Right lobe of liver (tissue), 4 donors: Measurements from ENCODE around the gene ANP32E.

Experiments
- POLR2A ChIP-seq: fragments of 450-650 bp; IDR thresholded peaks from one replicate; pipeline ENCODE4 v1.6.1; 2017; ENCODE audit warnings: antibody characterized with exemption, mild to moderate bottlenecking
- TF ChIP-seq, protein P1 (sequence below), 4 donors: fragments of 200-600 bp in 3 of 4; fragments of 450-650 bp in 1 of 4; IDR thresholded peaks; one replicate each; pipeline versions ENCODE4 v1.5.1 to v1.8.0; 2016 to 2022; ENCODE audit warnings: antibody characterized with exemption in 4 of 4, mild to moderate bottlenecking in 2 of 4
- donor health status: DM: no; HTN: no; CAD: no.
- donor health status: DM: no; HTN: no; CAD: no.
- donor health status: DM: no; HTN: yes; CAD: no.

DNA sequence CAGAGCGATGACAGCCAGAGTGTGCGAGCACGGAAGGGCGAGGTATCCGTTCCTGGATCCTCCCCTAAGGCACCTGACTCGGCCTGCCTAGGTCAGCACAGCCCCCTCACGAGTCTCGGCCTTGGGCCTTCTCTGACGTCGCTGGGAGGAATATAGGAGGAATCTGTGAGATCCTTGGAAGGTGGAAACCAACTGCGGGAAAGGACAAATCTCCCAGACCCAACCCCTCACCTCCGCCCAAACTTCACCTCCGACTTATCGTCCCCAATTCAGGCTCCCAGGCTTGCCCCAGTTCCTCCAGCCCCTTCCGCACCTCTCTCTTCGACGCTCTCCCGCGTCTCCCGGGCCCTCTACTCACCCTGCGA lies 32.4 kb upstream of the ANP32E start:
- TF ChIP-seq, protein P1, sequence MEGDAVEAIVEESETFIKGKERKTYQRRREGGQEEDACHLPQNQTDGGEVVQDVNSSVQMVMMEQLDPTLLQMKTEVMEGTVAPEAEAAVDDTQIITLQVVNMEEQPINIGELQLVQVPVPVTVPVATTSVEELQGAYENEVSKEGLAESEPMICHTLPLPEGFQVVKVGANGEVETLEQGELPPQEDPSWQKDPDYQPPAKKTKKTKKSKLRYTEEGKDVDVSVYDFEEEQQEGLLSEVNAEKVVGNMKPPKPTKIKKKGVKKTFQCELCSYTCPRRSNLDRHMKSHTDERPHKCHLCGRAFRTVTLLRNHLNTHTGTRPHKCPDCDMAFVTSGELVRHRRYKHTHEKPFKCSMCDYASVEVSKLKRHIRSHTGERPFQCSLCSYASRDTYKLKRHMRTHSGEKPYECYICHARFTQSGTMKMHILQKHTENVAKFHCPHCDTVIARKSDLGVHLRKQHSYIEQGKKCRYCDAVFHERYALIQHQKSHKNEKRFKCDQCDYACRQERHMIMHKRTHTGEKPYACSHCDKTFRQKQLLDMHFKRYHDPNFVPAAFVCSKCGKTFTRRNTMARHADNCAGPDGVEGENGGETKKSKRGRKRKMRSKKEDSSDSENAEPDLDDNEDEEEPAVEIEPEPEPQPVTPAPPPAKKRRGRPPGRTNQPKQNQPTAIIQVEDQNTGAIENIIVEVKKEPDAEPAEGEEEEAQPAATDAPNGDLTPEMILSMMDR (IDR thresholded peaks at IDR 0.05): no peak
- TF ChIP-seq POLR2A: no peak
